IMR-90 (cell line): ENCODE data around the gene GPN1. TPM values are rescaled to one million over a fixed set of nuclear protein-coding genes. Genes with fewer than 3 reads are reported as not detected.
"Not testable (repeated sequence)": the region's sequence is repeated elsewhere in the genome, so short reads cannot be mapped to it uniquely, and the experiment has no call there.

ENCODE experiments used
- ATAC-seq: fragments of 200-7000 bp; cut with Tn5 transposase; 2 replicates; pipeline ENCODE4 v1.9.1; 2020; ENCODE audit warnings: low read depth, mild to moderate bottlenecking, moderate library complexity
- BruUV-seq: library from RNA; stranded (reverse); fragments of 400-500 nt; replicated peaks from 2 replicates; lab custom pipeline; 2021; lab: Mats Ljungman, UMichigan
- CTCF ChIA-PET: fragments of 300-600 bp; formaldehyde crosslinking; extraction: SDS; loops from one replicate; lab custom pipeline; 2021; ENCODE audit warnings: antibody characterized with exemption; lab: Yijun Ruan, JAX
- POLR2A ChIA-PET: fragments of 300-600 bp; sonication (Branson Sonifier 250); formaldehyde crosslinking; loops from one replicate; lab custom pipeline; 2022; ENCODE audit warnings: antibody characterized with exemption; ENCODE audit not compliant: unreplicated experiment; lab: Charles Lee
- DNase-seq: peaks from one replicate; pipeline ENCODE4 v3.0.0; 2013
- H2AFZ ChIP-seq: replicated peaks from 2 replicates; pipeline ENCODE3; 2013; ENCODE audit warnings: low read length, mild to moderate bottlenecking; ENCODE audit not compliant: poor library complexity
- H2AK5ac ChIP-seq: 2 replicates; pipeline ENCODE4 v1.6.1; 2013; ENCODE audit warnings: low read depth, low read length, inconsistent platforms
- H2AK9ac ChIP-seq: replicated peaks from 2 replicates; pipeline ENCODE3; 2013; ENCODE audit warnings: mild to moderate bottlenecking, low read depth, low read length, moderate library complexity; ENCODE audit not compliant: poor library complexity
- H2BK120ac ChIP-seq: 2 replicates; pipeline ENCODE4 v1.6.1; 2013; ENCODE audit warnings: low read depth, low read length, inconsistent platforms
- H2BK15ac ChIP-seq: 3 replicates; pipeline ENCODE4 v1.6.1; 2013; ENCODE audit warnings: low read depth, low read length, inconsistent platforms
- H2BK20ac ChIP-seq: 2 replicates; pipeline ENCODE4 v1.6.1; 2013; ENCODE audit warnings: low read depth, mild to moderate bottlenecking, inconsistent platforms, low read length, moderate library complexity
- H2BK5ac ChIP-seq: 2 replicates; pipeline ENCODE4 v1.6.1; 2013; ENCODE audit warnings: mild to moderate bottlenecking, low read depth, low read length, inconsistent platforms; ENCODE audit not compliant: poor library complexity, severe bottlenecking
- H3K14ac ChIP-seq: replicated peaks from 2 replicates; pipeline ENCODE4 v1.6.1; 2013; ENCODE audit warnings: low read depth, low read length, inconsistent platforms
- H3K18ac ChIP-seq: 2 replicates; pipeline ENCODE4 v1.6.1; 2013; ENCODE audit warnings: low read depth, low read length, control low read depth
- H3K23ac ChIP-seq: 2 replicates; pipeline ENCODE4 v1.6.1; 2013; ENCODE audit warnings: low read depth, low read length, inconsistent platforms
- H3K27ac ChIP-seq: 2 replicates; pipeline ENCODE4 v1.5.1; 2013; ENCODE audit warnings: mild to moderate bottlenecking, control low read depth, low read length; ENCODE audit not compliant: insufficient read depth
- H3K27me3 ChIP-seq: 2 replicates; pipeline ENCODE4 v1.6.1; 2013; ENCODE audit warnings: low read length; ENCODE audit not compliant: control insufficient read depth, insufficient read depth
- H3K36me3 ChIP-seq: 2 replicates; pipeline ENCODE4 v1.6.1; 2013; ENCODE audit warnings: low read length, mixed read lengths; ENCODE audit not compliant: control insufficient read depth, insufficient read depth
- H3K4ac ChIP-seq: 2 replicates; pipeline ENCODE4 v1.6.1; 2013; ENCODE audit warnings: low read depth, low read length, inconsistent platforms
- H3K4me1 ChIP-seq: 2 replicates; pipeline ENCODE4 v1.6.1; 2013; ENCODE audit warnings: low read length, mixed read lengths; ENCODE audit not compliant: control insufficient read depth, insufficient read depth
- H3K4me2 ChIP-seq: 2 replicates; pipeline ENCODE4 v1.6.1; 2013; ENCODE audit warnings: low read depth, mild to moderate bottlenecking, control low read depth, low read length, moderate library complexity
- H3K4me3 ChIP-seq: 2 replicates; pipeline ENCODE4 v1.5.1; 2013; ENCODE audit warnings: low read depth, mild to moderate bottlenecking, control low read depth, low read length, moderate library complexity; ENCODE audit not compliant: insufficient read depth
- H3K56ac ChIP-seq: 2 replicates; pipeline ENCODE4 v1.6.1; 2013; ENCODE audit warnings: low read length, inconsistent platforms; ENCODE audit not compliant: insufficient read depth; ENCODE audit errors: extremely low read depth
- H3K79me1 ChIP-seq, 2 experiments: 2 replicates each; pipeline ENCODE4 v1.6.1; 2013; ENCODE audit warnings: low read length in 2 of 2, inconsistent platforms in 1 of 2, low read depth in 1 of 2
- H3K9ac ChIP-seq: 2 replicates; pipeline ENCODE4 v1.6.1; 2013; ENCODE audit warnings: low read depth, low read length, control low read depth
- H3K9me1 ChIP-seq: 2 replicates; pipeline ENCODE4 v1.6.1; 2013; ENCODE audit warnings: low read length, inconsistent platforms; ENCODE audit not compliant: insufficient read depth
- H3K9me3 ChIP-seq: 2 replicates; pipeline ENCODE4 v1.6.1; 2013; ENCODE audit warnings: low read length; ENCODE audit not compliant: control insufficient read depth, insufficient read depth
- H4K20me1 ChIP-seq: 2 replicates; pipeline ENCODE4 v1.6.1; 2013; ENCODE audit warnings: low read length, inconsistent platforms; ENCODE audit not compliant: insufficient read depth
- H4K5ac ChIP-seq: 2 replicates; pipeline ENCODE4 v1.6.1; 2013; ENCODE audit warnings: mild to moderate bottlenecking, low read depth, low read length, control low read depth
- H4K8ac ChIP-seq, 2 experiments: 2 replicates each; pipeline ENCODE4 v1.6.1; 2013; ENCODE audit warnings: low read depth in 2 of 2, low read length in 2 of 2, control low read depth in 1 of 2, inconsistent platforms in 1 of 2
- H4K91ac ChIP-seq: 2 replicates; pipeline ENCODE4 v1.6.1; 2013; ENCODE audit warnings: low read depth, low read length, inconsistent platforms; ENCODE audit not compliant: insufficient read depth
- BHLHE40 ChIP-seq: fragments of 150-350 bp; IDR thresholded peaks from 2 replicates; pipeline ENCODE4 v1.6.1; 2016; ENCODE audit warnings: mild to moderate bottlenecking, low read depth, low read length
- FOS ChIP-seq: fragments of 150-350 bp; IDR thresholded peaks from 2 replicates; pipeline ENCODE4 v1.6.1; 2016; ENCODE audit warnings: low read depth, low read length
- whole genome bisulfite sequencing, 2 experiments: methylation state at CpG; one replicate each; pipeline versions ENCODE4 v1.1.5 to v1.1.7; 2013; ENCODE audit warnings: missing lambda C conversion rate in 2 of 2; ENCODE audit not compliant: insufficient read length in 1 of 2; ENCODE audit errors: extremely low coverage in 2 of 2; 5-methylcytosine and 5-hydroxymethylcytosine counted together
- dilution Hi-C: fragments of 300-500 bp; cut with HindIII; formaldehyde crosslinking; loops from one replicate; pipeline ENCODE4 v1.14.3; 2018; ENCODE audit warnings: low sequenced_read_pairs; ENCODE audit not compliant: unreplicated experiment
- in situ Hi-C: fragments of 300-500 bp; cut with MboI; formaldehyde crosslinking; loops from 3 replicates; pipeline ENCODE4 v1.14.3; 2019; ENCODE audit warnings: low sequenced_read_pairs, inconsistent platforms, mixed read lengths
- intact Hi-C: fragments of 100-400 bp; cut with micrococcal nuclease; formaldehyde crosslinking; loops from 2 replicates; pipeline ENCODE4 v1.10.0; 2022
- polyA plus RNA-seq, 3 experiments: library from polyadenylated mRNA; depleted of rRNA; stranded (reverse); fragments of >200 nt; gene quantifications; 2 replicates each; pipeline ENCODE4 v1.2.3, GENCODE V29; 2012; ENCODE audit warnings: low replicate concordance in 1 of 3
- total RNA-seq: library from RNA; depleted of rRNA; stranded (reverse); fragments of >200 nt; gene quantifications from 2 replicates; pipeline ENCODE4 v1.2.3, GENCODE V29; 2012

The GPN1 gene
- total and polyA plus RNA-seq, 2 of the 4 experiments (the other 2 are of a cell fraction) = 37.8 to 63.8 TPM

- BruUV-seq, H3K9me3 ChIP-seq, H3K9me1 ChIP-seq, H3K14ac ChIP-seq, H3K4me3 ChIP-seq, dilution Hi-C loops, H4K5ac ChIP-seq, H4K91ac ChIP-seq, H3K56ac ChIP-seq, H3K79me1 ChIP-seq, H2BK20ac ChIP-seq, H3K23ac ChIP-seq, H2BK15ac ChIP-seq, in situ Hi-C loops, H2AFZ ChIP-seq, POLR2A ChIA-PET, H2AK9ac ChIP-seq, H3K9ac ChIP-seq, H2AK5ac ChIP-seq, H4K20me1 ChIP-seq, H3K27me3 ChIP-seq: not testable (repeated sequence)
- Histone ChIP-seq H4K8ac (peak overlapping the region in 1 of 2 experiments; percentile 36; a peak in 1 of 4 replicates), H3K4ac (0 out of 2 replicates have a peak overlapping the region, but pooled peaks have one; percentile 46), H3K4me2 (peak overlapping the region; percentile 43; the same call in 1 of the 2 replicates), H3K36me3 (peaks cover 28% of the 10 kb centered on the region), H3K27ac (peak overlapping the region; percentile 87), H3K4me1 (peaks cover 10% of the 10 kb centered on the region), H2BK5ac (peak overlapping the region; percentile 63), H2BK120ac (peak overlapping the region; percentile 71), H3K18ac (0 out of 2 replicates have a peak overlapping the region, but pooled peaks have one; percentile 64)
- intact Hi-C loops = loop anchor here (5.0 kb wide), 1 partner anchor 275 kb away; the partner anchor contains the start of gene PPM1G
- peak; percentile 91 for DNase-seq
- peak; percentile 17; the same call in 1 of the 2 replicates for TF ChIP-seq BHLHE40
- TF ChIP-seq FOS = peak; percentile 65
- ATAC-seq = peak; percentile 75
- no CpG with 5 or more reads among the region's 7 CpGs for WGBS, 2 experiments
- CTCF ChIA-PET = interaction anchor here (0.7 to 2.0 kb wide), 7 partner anchors 10 to 338 kb away, joined by 3 to 11 read pairs (median 4); partner anchors contain the start of genes CCDC121 and GPN1
Measured at GRCh38 chr2:27682334-27682771, 53.5 kb downstream of the GPN1 start.
